ENCODE results near the gene SLC45A2.

DNA sequence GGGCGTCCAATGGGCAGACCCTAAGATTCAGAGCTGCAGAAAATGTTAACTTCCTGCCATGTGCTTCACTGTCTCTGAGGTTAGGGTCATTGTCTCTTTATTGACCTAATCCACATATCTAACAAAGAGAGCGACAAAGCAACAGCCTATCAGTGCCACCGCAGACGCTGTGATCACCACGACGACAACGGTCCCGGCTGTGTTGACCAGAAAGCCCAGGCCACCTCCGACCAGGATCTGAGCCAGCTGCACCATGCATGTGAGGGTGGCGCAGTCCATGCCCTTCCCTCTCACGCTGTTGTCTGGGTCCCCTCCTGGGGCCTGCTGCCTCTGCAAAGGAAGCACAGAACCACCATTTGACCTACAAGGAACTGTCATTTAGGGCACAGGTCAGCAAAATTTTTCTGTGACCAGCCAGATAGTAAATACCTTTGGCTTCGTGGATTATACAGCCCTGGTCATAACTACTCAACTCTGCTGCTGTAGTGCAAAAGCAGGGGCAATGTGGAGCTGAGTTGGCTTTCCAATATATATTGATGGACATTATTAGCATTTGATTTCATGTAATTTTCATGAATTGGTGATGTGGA lies 39.9 kb downstream of the SLC45A2 start:
- TF ChIP-seq POLR2A (IDR thresholded peaks at IDR 0.05; ENCODE audit: extremely low read depth, insufficient read length) = no peak
- TF ChIP-seq, protein P1, sequence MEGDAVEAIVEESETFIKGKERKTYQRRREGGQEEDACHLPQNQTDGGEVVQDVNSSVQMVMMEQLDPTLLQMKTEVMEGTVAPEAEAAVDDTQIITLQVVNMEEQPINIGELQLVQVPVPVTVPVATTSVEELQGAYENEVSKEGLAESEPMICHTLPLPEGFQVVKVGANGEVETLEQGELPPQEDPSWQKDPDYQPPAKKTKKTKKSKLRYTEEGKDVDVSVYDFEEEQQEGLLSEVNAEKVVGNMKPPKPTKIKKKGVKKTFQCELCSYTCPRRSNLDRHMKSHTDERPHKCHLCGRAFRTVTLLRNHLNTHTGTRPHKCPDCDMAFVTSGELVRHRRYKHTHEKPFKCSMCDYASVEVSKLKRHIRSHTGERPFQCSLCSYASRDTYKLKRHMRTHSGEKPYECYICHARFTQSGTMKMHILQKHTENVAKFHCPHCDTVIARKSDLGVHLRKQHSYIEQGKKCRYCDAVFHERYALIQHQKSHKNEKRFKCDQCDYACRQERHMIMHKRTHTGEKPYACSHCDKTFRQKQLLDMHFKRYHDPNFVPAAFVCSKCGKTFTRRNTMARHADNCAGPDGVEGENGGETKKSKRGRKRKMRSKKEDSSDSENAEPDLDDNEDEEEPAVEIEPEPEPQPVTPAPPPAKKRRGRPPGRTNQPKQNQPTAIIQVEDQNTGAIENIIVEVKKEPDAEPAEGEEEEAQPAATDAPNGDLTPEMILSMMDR (IDR thresholded peaks at IDR 0.05; ENCODE audit: low read depth, low read length) = no peak

Data from NB4 (cell line).